ENCODE data around the gene PLEKHH3. TPM values are rescaled to one million over a fixed set of nuclear protein-coding genes. Genes with fewer than 3 reads are reported as not detected.

PLEKHH3 gene
- polyA plus RNA-seq, 1 donor (not counting 4 experiments of a cell fraction or from before 2014, with no cell fraction given) = 4.9 TPM

- FAIRE-seq (no peak), DNase-seq (ENCODE audit: low read depth, low spot score) (no peak)
- Histone ChIP-seq H3K4me2 (ENCODE audit: control insufficient read depth, extremely low read depth, insufficient read depth, low read depth, low read length) (no peak overlapping the region), H2AFZ (ENCODE audit: control insufficient read depth, low read length) (no peak overlapping the region), H3K27me3 (ENCODE audit: control insufficient read depth, extremely low read depth, insufficient read depth, low read length) (no peaks in the 10 kb centered on the region), H4K20me1 (ENCODE audit: control insufficient read depth, extremely low read depth, insufficient read depth, low read length) (no peaks in the 10 kb centered on the region), H3K27ac (ENCODE audit: control insufficient read depth, insufficient read depth, low read length) (no peak overlapping the region), H3K9ac (ENCODE audit: control insufficient read depth, extremely low read depth, insufficient read depth, low read length) (no peak overlapping the region), H3K4me1 (ENCODE audit: control insufficient read depth, extremely low read depth, insufficient read depth, low read length) (no peaks in the 10 kb centered on the region), H3K9me1 (ENCODE audit: control insufficient read depth, extremely low read depth, insufficient read depth, low read length) (no peaks in the 10 kb centered on the region), H3K79me2 (ENCODE audit: control insufficient read depth, insufficient read depth, low read length) (no peaks in the 10 kb centered on the region), H3K36me3 (ENCODE audit: control insufficient read depth in 2 of 2, extremely low read depth in 1 of 2, insufficient read depth in 2 of 2, low read length in 2 of 2) (peaks cover 0 to 4% of the 10 kb centered on the region in 2 experiments), H3K4me3 (ENCODE audit: control insufficient read depth in 2 of 3, extremely low read depth in 1 of 3, insufficient read depth in 2 of 3, low read depth in 1 of 3, low read length in 3 of 3) (no peak overlapping the region), H3K9me3 (ENCODE audit: control insufficient read depth, low read depth, low read length) (no peaks in the 10 kb centered on the region)
- dilution Hi-C loops (cut with MboI; ENCODE audit: extremely low pct_ligation_motif_present, low sequenced_read_pairs) = no loop called here
- TF ChIP-seq CTCF (optimal IDR thresholded peaks at IDR 0.05 in 1 of 3, IDR thresholded peaks at IDR 0.05 in 1 of 3, conservative IDR thresholded peaks at IDR 0.05 in 1 of 3; ENCODE audit: extremely low read depth in 1 of 3, insufficient read depth in 2 of 3, low read length in 3 of 3) (no peak), EZH2 (IDR thresholded peaks at IDR 0.05; ENCODE audit: low read length) (no peak)
Measured at GRCh38 chr17:42695500-42695899, 18.7 kb upstream of the PLEKHH3 start.

GRCh38 chr17:42694524-42694923 is 17.7 kb upstream of the PLEKHH3 start:
- Histone ChIP-seq H3K4me2 (ENCODE audit: control insufficient read depth, extremely low read depth, insufficient read depth, low read depth, low read length) (no peak overlapping the region), H3K4me1 (ENCODE audit: control insufficient read depth, extremely low read depth, insufficient read depth, low read length) (no peaks in the 10 kb centered on the region), H3K79me2 (ENCODE audit: control insufficient read depth, insufficient read depth, low read length) (no peaks in the 10 kb centered on the region), H3K9me3 (ENCODE audit: control insufficient read depth, low read depth, low read length) (no peaks in the 10 kb centered on the region), H2AFZ (ENCODE audit: control insufficient read depth, low read length) (no peak overlapping the region), H3K27me3 (ENCODE audit: control insufficient read depth, extremely low read depth, insufficient read depth, low read length) (no peaks in the 10 kb centered on the region), H4K20me1 (ENCODE audit: control insufficient read depth, extremely low read depth, insufficient read depth, low read length) (no peaks in the 10 kb centered on the region), H3K9me1 (ENCODE audit: control insufficient read depth, extremely low read depth, insufficient read depth, low read length) (no peaks in the 10 kb centered on the region), H3K27ac (ENCODE audit: control insufficient read depth, insufficient read depth, low read length) (no peak overlapping the region), H3K36me3 (ENCODE audit: control insufficient read depth in 2 of 2, extremely low read depth in 1 of 2, insufficient read depth in 2 of 2, low read length in 2 of 2) (peaks cover 0 to 3% of the 10 kb centered on the region in 2 experiments), H3K4me3 (ENCODE audit: control insufficient read depth in 2 of 3, extremely low read depth in 1 of 3, insufficient read depth in 2 of 3, low read depth in 1 of 3, low read length in 3 of 3) (no peak overlapping the region), H3K9ac (ENCODE audit: control insufficient read depth, extremely low read depth, insufficient read depth, low read length) (no peak overlapping the region)
- no peak for FAIRE-seq
- DNase-seq (ENCODE audit: low read depth, low spot score) = no peak
- dilution Hi-C loops (cut with MboI; ENCODE audit: extremely low pct_ligation_motif_present, low sequenced_read_pairs) = no loop called here
- no peak for TF ChIP-seq EZH2 (IDR thresholded peaks at IDR 0.05; ENCODE audit: low read length)
- no peak for TF ChIP-seq CTCF (optimal IDR thresholded peaks at IDR 0.05 in 1 of 3, IDR thresholded peaks at IDR 0.05 in 1 of 3, conservative IDR thresholded peaks at IDR 0.05 in 1 of 3; ENCODE audit: extremely low read depth in 1 of 3, insufficient read depth in 2 of 3, low read length in 3 of 3)
